Ishikawa (cell line): ENCODE results near the gene MUC22.

Experiments
- CEBPB ChIP-seq: IDR thresholded peaks from 2 replicates; pipeline ENCODE4 v1.6.1; 2012
- CREB1 ChIP-seq: IDR thresholded peaks from 2 replicates; pipeline ENCODE4 v1.6.1; 2012; ENCODE audit warnings: low read depth
- EGR1 ChIP-seq: IDR thresholded peaks from 2 replicates; pipeline ENCODE4 v1.6.1; 2012
- EP300 ChIP-seq: IDR thresholded peaks from 2 replicates; pipeline ENCODE4 v1.6.1; 2012; ENCODE audit warnings: borderline replicate concordance
- FOXM1 ChIP-seq: IDR thresholded peaks from 2 replicates; pipeline ENCODE4 v1.6.1; 2012; ENCODE audit warnings: low read depth, borderline replicate concordance
- MAX ChIP-seq: IDR thresholded peaks from 2 replicates; pipeline ENCODE4 v1.6.1; 2012
- NFIC ChIP-seq: IDR thresholded peaks from 2 replicates; pipeline ENCODE4 v1.6.1; 2012
- RAD21 ChIP-seq: IDR thresholded peaks from 2 replicates; pipeline ENCODE4 v1.6.1; 2012; ENCODE audit warnings: low read depth
- REST ChIP-seq: IDR thresholded peaks from 2 replicates; pipeline ENCODE4 v1.6.1; 2012; ENCODE audit warnings: low read depth, mild to moderate bottlenecking
- TAF1 ChIP-seq: IDR thresholded peaks from 2 replicates; pipeline ENCODE4 v1.6.1; 2012; ENCODE audit warnings: low read depth, mild to moderate bottlenecking
- TCF12 ChIP-seq: IDR thresholded peaks from 2 replicates; pipeline ENCODE4 v1.6.1; 2012; ENCODE audit warnings: low read depth
- TEAD4 ChIP-seq: IDR thresholded peaks from 2 replicates; pipeline ENCODE4 v1.6.1; 2012
- USF1 ChIP-seq: IDR thresholded peaks from 2 replicates; pipeline ENCODE4 v1.6.1; 2012
- YY1 ChIP-seq: IDR thresholded peaks from 2 replicates; pipeline ENCODE4 v1.6.1; 2012; ENCODE audit warnings: low read depth
- ZBTB7A ChIP-seq: IDR thresholded peaks from 2 replicates; pipeline ENCODE4 v1.6.1; 2012; ENCODE audit warnings: low read depth

The MUC22 gene

GRCh38 chr6:31010393-31011060 is at the start of gene MUC22:
TSS of gene MUC22 (plus strand) at chr6:31010474. CDS start at chr6:31010707, 233 bp downstream.
- TF ChIP-seq TEAD4, result no peak
- no peak for TF ChIP-seq REST
- TF ChIP-seq EP300, result no peak
- no peak for TF ChIP-seq CEBPB
- no peak for TF ChIP-seq CREB1

GRCh38 chr6:30960907-30961673 is 49.2 kb upstream of the MUC22 start:
- no peak for TF ChIP-seq CEBPB
- no peak for TF ChIP-seq EGR1
- no peak for TF ChIP-seq FOXM1
- TF ChIP-seq MAX, result no peak
- no peak for TF ChIP-seq REST
- TF ChIP-seq TEAD4, result no peak

GRCh38 chr6:30962716-30963115 is 47.6 kb upstream of the MUC22 start:
- TF ChIP-seq TAF1 (no peak), FOXM1 (no peak), NFIC (no peak), MAX (no peak), USF1 (no peak), TCF12 (no peak), EGR1 (no peak), CEBPB (no peak), YY1 (no peak), REST (no peak), EP300 (no peak), TEAD4 (no peak), ZBTB7A (no peak), RAD21 (no peak), CREB1 (no peak)

- TF ChIP-seq TEAD4 (no peak), TCF12 (no peak), EP300 (no peak), TAF1 (no peak), YY1 (no peak), FOXM1 (no peak), NFIC (no peak), MAX (no peak), CEBPB (no peak), CREB1 (no peak), ZBTB7A (no peak), RAD21 (no peak), REST (no peak)
Measured at GRCh38 chr6:30963641-30964040, 46.6 kb upstream of the MUC22 start.
